Neural cell (in vitro differentiated cells): ENCODE measurements around the gene TTLL4. TPM values are rescaled to one million over a fixed set of nuclear protein-coding genes. Genes with fewer than 3 reads are reported as not detected.

Experiments
- H2AFZ ChIP-seq: fragments of 200-600, 300-800 bp; sonication (generic), shearing (Covaris generic); 2 replicates; pipeline ENCODE4 v1.6.0; 2014; ENCODE audit warnings: low read depth, mild to moderate bottlenecking, antibody characterized with exemption, low read length, moderate library complexity
- H3F3A ChIP-seq: fragments of 200-600 bp; shearing (Covaris generic); 2 replicates; pipeline ENCODE4 v1.6.1; 2016; ENCODE audit warnings: mild to moderate bottlenecking, moderate library complexity, mixed read lengths, antibody characterized with exemption, low read length; ENCODE audit not compliant: insufficient read depth, poor library complexity, severe bottlenecking
- H3K27ac ChIP-seq: fragments of 200-600, 300-800 bp; sonication (generic), shearing (Covaris generic); 2 replicates; pipeline ENCODE4 v1.5.1; 2014; ENCODE audit warnings: mild to moderate bottlenecking, low read length, moderate library complexity
- H3K27me3 ChIP-seq: fragments of 300-800, 200-600 bp; sonication (generic), shearing (Covaris generic); 2 replicates; pipeline ENCODE4 v1.6.0; 2014; ENCODE audit warnings: mild to moderate bottlenecking, low read depth, low read length, moderate library complexity; ENCODE audit not compliant: insufficient read depth
- H3K36me3 ChIP-seq: fragments of 300-800, 200-600 bp; sonication (generic), shearing (Covaris generic); 2 replicates; pipeline ENCODE4 v1.5.1; 2014; ENCODE audit warnings: mild to moderate bottlenecking, antibody characterized with exemption, low read length, moderate library complexity; ENCODE audit not compliant: insufficient read depth
- H3K4me2 ChIP-seq: fragments of 300-800, 200-600 bp; sonication (generic), shearing (Covaris generic); 2 replicates; pipeline ENCODE4 v1.6.0; 2014; ENCODE audit warnings: mild to moderate bottlenecking, low read length
- H3K4me3 ChIP-seq: fragments of 300-800, 200-600 bp; sonication (generic), shearing (Covaris generic); 2 replicates; pipeline ENCODE4 v1.5.1; 2014; ENCODE audit warnings: mild to moderate bottlenecking, low read length, moderate library complexity
- H3K79me2 ChIP-seq: fragments of 200-600 bp; shearing (Covaris generic); replicated peaks from 2 replicates; pipeline ENCODE4 v1.6.0; 2014; ENCODE audit warnings: mild to moderate bottlenecking, low read length, moderate library complexity; ENCODE audit not compliant: insufficient read depth
- H3K9ac ChIP-seq: fragments of 300-800, 200-600 bp; sonication (generic), shearing (Covaris generic); 2 replicates; pipeline ENCODE4 v1.6.1; 2016; ENCODE audit warnings: mild to moderate bottlenecking, low read length, mixed read lengths
- H3K9me2 ChIP-seq: fragments of 200-600 bp; shearing (Covaris generic); 2 replicates; pipeline ENCODE4 v1.6.1; 2016; ENCODE audit warnings: mild to moderate bottlenecking, low read length, mixed read lengths; ENCODE audit not compliant: insufficient read depth
- H3K9me3 ChIP-seq: fragments of 200-600, 300-800 bp; sonication (generic), shearing (Covaris generic); 2 replicates; pipeline ENCODE4 v1.6.1; 2016; ENCODE audit warnings: mild to moderate bottlenecking, mixed run types, low read length, moderate library complexity, mixed read lengths
- H4K20me1 ChIP-seq: fragments of 200-600 bp; shearing (Covaris generic); 2 replicates; pipeline ENCODE4 v1.6.1; 2016; ENCODE audit warnings: mild to moderate bottlenecking, mixed run types; ENCODE audit not compliant: insufficient read depth
- EP300 ChIP-seq: fragments of 450-650 bp; conservative IDR thresholded peaks from 2 replicates; pipeline ENCODE4 v1.6.1; 2014; ENCODE audit warnings: antibody characterized with exemption, mild to moderate bottlenecking, moderate library complexity; ENCODE audit not compliant: poor library complexity, severe bottlenecking
- EZH2 ChIP-seq: fragments of 200-600, 300-800 bp; shearing (Covaris generic), sonication (generic); IDR thresholded peaks from 2 replicates; pipeline ENCODE4 v1.6.1; 2014; ENCODE audit warnings: antibody characterized with exemption, low read length, borderline replicate concordance, mild to moderate bottlenecking; ENCODE audit not compliant: insufficient read depth, poor library complexity, severe bottlenecking
- MXI1 ChIP-seq: fragments of 450-650 bp; conservative IDR thresholded peaks from 2 replicates; pipeline ENCODE4 v1.6.1; 2014; ENCODE audit warnings: antibody characterized with exemption, mild to moderate bottlenecking; ENCODE audit not compliant: poor library complexity, severe bottlenecking
- POLR2AphosphoS5 ChIP-seq: IDR thresholded peaks from 2 replicates; pipeline ENCODE4 v1.6.1; 2012
- RAD21 ChIP-seq: fragments of 450-650 bp; conservative IDR thresholded peaks from 2 replicates; pipeline ENCODE4 v1.6.1; 2014; ENCODE audit warnings: antibody characterized with exemption, mild to moderate bottlenecking, moderate library complexity
- REST ChIP-seq: IDR thresholded peaks from 2 replicates; pipeline ENCODE4 v1.6.1; 2012; ENCODE audit warnings: borderline replicate concordance
- SMC3 ChIP-seq: fragments of 450-650 bp; conservative IDR thresholded peaks from 2 replicates; pipeline ENCODE4 v1.6.1; 2014; ENCODE audit warnings: antibody characterized with exemption, mild to moderate bottlenecking, moderate library complexity; ENCODE audit not compliant: poor library complexity
- TAF1 ChIP-seq: IDR thresholded peaks from 2 replicates; pipeline ENCODE4 v1.6.1; 2012; ENCODE audit warnings: low read depth
- polyA plus RNA-seq: library from polyadenylated mRNA; depleted of rRNA; stranded (reverse); fragments of >200 nt; gene quantifications from 2 replicates; pipeline ENCODE4 v1.2.3, GENCODE V29; 2014
- TF ChIP-seq, protein P1 (sequence below): fragments of 450-650 bp; IDR thresholded peaks from 2 replicates; pipeline ENCODE4 v1.5.1; 2014; ENCODE audit warnings: antibody characterized with exemption, mild to moderate bottlenecking, moderate library complexity; ENCODE audit not compliant: poor library complexity, severe bottlenecking

Gene TTLL4
- polyA plus RNA-seq, 1 donor from 2014 or later: 5.3 TPM

GRCh38 chr2:218722419-218722818 lies 11.8 kb downstream of the TTLL4 start:
- Histone ChIP-seq H4K20me1 (no peaks in the 10 kb centered on the region), H3K27ac (peak overlapping the region; percentile 18)

GRCh38 chr2:218722876-218723785 lies 12.5 kb downstream of the TTLL4 start:
- no peak overlapping the region for H3K4me3 ChIP-seq
- no peaks in the 10 kb centered on the region for H3K9me2 ChIP-seq
- peak overlapping the region; percentile 18 for H3K27ac ChIP-seq
- no peak overlapping the region for H2AFZ ChIP-seq
- peaks cover 4% of the 10 kb centered on the region for H3K79me2 ChIP-seq
- H4K20me1 ChIP-seq: no peaks in the 10 kb centered on the region
- no peaks in the 10 kb centered on the region for H3K36me3 ChIP-seq
- H3K9ac ChIP-seq: no peak overlapping the region
- no peaks in the 10 kb centered on the region for H3K27me3 ChIP-seq
- no peak for TF ChIP-seq RAD21
- peak; percentile 26 for TF ChIP-seq EP300
- no peaks in the 10 kb centered on the region for H3F3A ChIP-seq
- no peak overlapping the region for H3K4me2 ChIP-seq
- no peaks in the 10 kb centered on the region for H3K9me3 ChIP-seq

More at GRCh38 chr2:218722419-218722818, 11.8 kb downstream of the TTLL4 start:
- Histone ChIP-seq H2AFZ (no peak overlapping the region), H3K79me2 (peaks cover 4% of the 10 kb centered on the region), H3K9me2 (no peaks in the 10 kb centered on the region), H3K36me3 (no peaks in the 10 kb centered on the region), H3F3A (no peaks in the 10 kb centered on the region), H3K27me3 (no peaks in the 10 kb centered on the region), H3K4me3 (no peak overlapping the region), H3K9ac (no peak overlapping the region), H3K9me3 (no peaks in the 10 kb centered on the region), H3K4me2 (no peak overlapping the region)
- TF ChIP-seq TAF1: no peak

GRCh38 chr2:218726004-218726574 lies 15.5 kb downstream of the TTLL4 start:
- H3K4me2 ChIP-seq: no peak overlapping the region
- peaks cover 4% of the 10 kb centered on the region for H3K79me2 ChIP-seq
- no peak overlapping the region for H3K4me3 ChIP-seq
- no peaks in the 10 kb centered on the region for H3K27me3 ChIP-seq
- no peaks in the 10 kb centered on the region for H4K20me1 ChIP-seq
- no peaks in the 10 kb centered on the region for H3F3A ChIP-seq
- no peak overlapping the region for H3K9ac ChIP-seq
- H2AFZ ChIP-seq: no peak overlapping the region
- no peaks in the 10 kb centered on the region for H3K9me2 ChIP-seq
- TF ChIP-seq RAD21: no peak
- TF ChIP-seq MXI1: no peak
- no peak for TF ChIP-seq SMC3
- no peak for TF ChIP-seq EP300
- no peak for TF ChIP-seq REST
- TF ChIP-seq POLR2AphosphoS5: no peak
- TF ChIP-seq TAF1: no peak
- TF ChIP-seq, protein P1, sequence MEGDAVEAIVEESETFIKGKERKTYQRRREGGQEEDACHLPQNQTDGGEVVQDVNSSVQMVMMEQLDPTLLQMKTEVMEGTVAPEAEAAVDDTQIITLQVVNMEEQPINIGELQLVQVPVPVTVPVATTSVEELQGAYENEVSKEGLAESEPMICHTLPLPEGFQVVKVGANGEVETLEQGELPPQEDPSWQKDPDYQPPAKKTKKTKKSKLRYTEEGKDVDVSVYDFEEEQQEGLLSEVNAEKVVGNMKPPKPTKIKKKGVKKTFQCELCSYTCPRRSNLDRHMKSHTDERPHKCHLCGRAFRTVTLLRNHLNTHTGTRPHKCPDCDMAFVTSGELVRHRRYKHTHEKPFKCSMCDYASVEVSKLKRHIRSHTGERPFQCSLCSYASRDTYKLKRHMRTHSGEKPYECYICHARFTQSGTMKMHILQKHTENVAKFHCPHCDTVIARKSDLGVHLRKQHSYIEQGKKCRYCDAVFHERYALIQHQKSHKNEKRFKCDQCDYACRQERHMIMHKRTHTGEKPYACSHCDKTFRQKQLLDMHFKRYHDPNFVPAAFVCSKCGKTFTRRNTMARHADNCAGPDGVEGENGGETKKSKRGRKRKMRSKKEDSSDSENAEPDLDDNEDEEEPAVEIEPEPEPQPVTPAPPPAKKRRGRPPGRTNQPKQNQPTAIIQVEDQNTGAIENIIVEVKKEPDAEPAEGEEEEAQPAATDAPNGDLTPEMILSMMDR: no peak
- TF ChIP-seq EZH2: no peak
- H3K36me3 ChIP-seq: no peaks in the 10 kb centered on the region
- H3K9me3 ChIP-seq: no peaks in the 10 kb centered on the region
- no peak overlapping the region for H3K27ac ChIP-seq
